Lung (tissue), 12 donors: ENCODE measurements around the gene MEN1. TPM values are rescaled to one million over a fixed set of nuclear protein-coding genes. Genes with fewer than 3 reads are reported as not detected.

Experiments used
- ATAC-seq: fragments of 200-7000 bp; cut with Tn5 transposase; one replicate; pipeline ENCODE4 v1.9.1; 2020; ENCODE audit warnings: moderate number of reproducible peaks; ENCODE audit not compliant: insufficient read depth, low FRiP score
- DNase-seq, 3 donors: peaks; one replicate each; pipeline ENCODE4 v3.0.0-alpha.2; 2013 to 2017
- H3K27ac ChIP-seq, 2 donors: one replicate each; pipeline ENCODE4 v1.5.1; 2013; ENCODE audit warnings: mild to moderate bottlenecking in 2 of 2, moderate library complexity in 2 of 2, control low read depth in 1 of 2, inconsistent platforms in 1 of 2, low read depth in 1 of 2, low read length in 1 of 2
- H3K27me3 ChIP-seq, 3 donors: one replicate each; pipeline ENCODE4 v1.5.1; 2013; ENCODE audit warnings: low read length in 2 of 3; ENCODE audit not compliant: control insufficient read depth in 3 of 3, insufficient read depth in 3 of 3
- H3K36me3 ChIP-seq, 4 donors: one replicate each; pipeline ENCODE4 v1.5.1; 2013; ENCODE audit warnings: low read length in 4 of 4, mild to moderate bottlenecking in 1 of 4, moderate library complexity in 1 of 4; ENCODE audit not compliant: control insufficient read depth in 4 of 4, insufficient read depth in 4 of 4
- H3K4me1 ChIP-seq, 5 donors: one replicate each; pipeline ENCODE4 v1.5.1; 2013; ENCODE audit warnings: low read length in 5 of 5, mild to moderate bottlenecking in 2 of 5, moderate library complexity in 1 of 5; ENCODE audit not compliant: control insufficient read depth in 5 of 5, insufficient read depth in 5 of 5
- H3K4me3 ChIP-seq: one replicate; pipeline ENCODE4 v1.5.1; 2013; ENCODE audit warnings: mild to moderate bottlenecking, control low read depth, moderate library complexity
- H3K9ac ChIP-seq, 2 donors: one replicate each; pipeline ENCODE4 v1.5.1; 2013; ENCODE audit warnings: low read length in 2 of 2, control low read depth in 1 of 2; ENCODE audit not compliant: insufficient read depth in 1 of 2
- H3K9me3 ChIP-seq, 4 donors: one replicate each; pipeline ENCODE4 v1.5.1; 2013; ENCODE audit warnings: low read length in 3 of 4, mild to moderate bottlenecking in 1 of 4, moderate library complexity in 1 of 4; ENCODE audit not compliant: control insufficient read depth in 4 of 4, insufficient read depth in 3 of 4
- CTCF ChIP-seq: IDR thresholded peaks from 2 replicates; pipeline ENCODE4 v1.5.1; 2012; ENCODE audit warnings: mild to moderate bottlenecking; ENCODE audit errors: control extremely low read depth, extremely low read depth
- WGBS, 2 donors: extraction: QIAGEN DNeasy Blood & Tissue Kit; methylation state at CpG; one replicate each; pipeline ENCODE4 v1.1.7; 2013; 5-methylcytosine and 5-hydroxymethylcytosine counted together
- polyA plus RNA-seq, 2 donors: library from polyadenylated mRNA; stranded (reverse); fragments of 200-250 nt; gene quantifications; one replicate each; pipeline ENCODE4 v1.2.1, GENCODE V29; 2013
- total RNA-seq, 2 donors: library from RNA; depleted of rRNA in 1 of 2; stranded (reverse); fragments of >200 nt in 1 of 2; gene quantifications; one replicate each; pipeline ENCODE4 v1.2.1, GENCODE V29; 2014 to 2021
- donor health status: control.
- donor health status: control.
- donor health status: Bipolar disorder and iron deficiency.
- donor health status: healthy.
- donor health status: DM: yes; HTN: yes; CAD: no.

Gene MEN1
- total and polyA plus RNA-seq, 4 donors = 15.0 to 24.9 (median 18.6) TPM

GRCh38 chr11:64763526-64764039, 46.8 kb downstream of the MEN1 start:
- TF ChIP-seq CTCF = no peak
- WGBS, 2 donors = 79 to 82% methylated on average over 6 of the region's 6 CpGs
- H3K27ac ChIP-seq = peak overlapping the region; percentile 28 to 57
- no peaks in the 10 kb centered on the region for H3K9me3 ChIP-seq
- no peaks in the 10 kb centered on the region for H3K27me3 ChIP-seq
- peaks cover 0 to 17% (median 8%) of the 10 kb centered on the region in 5 donors for H3K4me1 ChIP-seq
- ATAC-seq (no peak), DNase-seq (no peak)
- H3K36me3 ChIP-seq = peaks cover 39 to 61% (median 41%) of the 10 kb centered on the region in 4 donors
- H3K9ac ChIP-seq = peak overlapping the region in 1 of 2 donors; percentile 13
- no peak overlapping the region for H3K4me3 ChIP-seq

- Histone ChIP-seq H3K9ac (no peak overlapping the region), H3K27ac (peak overlapping the region; percentile 28 to 57), H3K4me3 (no peak overlapping the region), H3K4me1 (peaks cover 0 to 17% (median 8%) of the 10 kb centered on the region in 5 donors), H3K9me3 (no peaks in the 10 kb centered on the region), H3K27me3 (no peaks in the 10 kb centered on the region), H3K36me3 (peaks cover 32 to 55% (median 35%) of the 10 kb centered on the region in 4 donors)
- no peak for TF ChIP-seq CTCF
- ATAC-seq = no peak
- no peak for DNase-seq
- WGBS, 2 donors = 63 to 64% methylated on average over 13 of the region's 13 CpGs
These were observed 47.5 kb downstream of the MEN1 start for GRCh38 chr11:64762674-64763525.

GRCh38 chr11:64762277-64762673, 48.1 kb downstream of the MEN1 start:
- Histone ChIP-seq H3K36me3 (peaks cover 26 to 48% (median 29%) of the 10 kb centered on the region in 4 donors), H3K9ac (no peak overlapping the region), H3K4me1 (peaks cover 0 to 17% (median 8%) of the 10 kb centered on the region in 5 donors), H3K4me3 (no peak overlapping the region), H3K27ac (peak overlapping the region in 1 of 2 donors; percentile 23), H3K27me3 (no peaks in the 10 kb centered on the region), H3K9me3 (no peaks in the 10 kb centered on the region)
- DNase-seq (peak in 1 of 3 donors; percentile 14), ATAC-seq (no peak)
- no peak for TF ChIP-seq CTCF
- 73 to 78% methylated on average over 5 of the region's 5 CpGs for WGBS, 2 donors
